ENCODE measurements around the gene SLX1A.
"Not testable (repeated sequence)": the region's sequence is repeated elsewhere in the genome, so short reads cannot be mapped to it uniquely, and the experiment has no call there.

SLX1A gene

DNA sequence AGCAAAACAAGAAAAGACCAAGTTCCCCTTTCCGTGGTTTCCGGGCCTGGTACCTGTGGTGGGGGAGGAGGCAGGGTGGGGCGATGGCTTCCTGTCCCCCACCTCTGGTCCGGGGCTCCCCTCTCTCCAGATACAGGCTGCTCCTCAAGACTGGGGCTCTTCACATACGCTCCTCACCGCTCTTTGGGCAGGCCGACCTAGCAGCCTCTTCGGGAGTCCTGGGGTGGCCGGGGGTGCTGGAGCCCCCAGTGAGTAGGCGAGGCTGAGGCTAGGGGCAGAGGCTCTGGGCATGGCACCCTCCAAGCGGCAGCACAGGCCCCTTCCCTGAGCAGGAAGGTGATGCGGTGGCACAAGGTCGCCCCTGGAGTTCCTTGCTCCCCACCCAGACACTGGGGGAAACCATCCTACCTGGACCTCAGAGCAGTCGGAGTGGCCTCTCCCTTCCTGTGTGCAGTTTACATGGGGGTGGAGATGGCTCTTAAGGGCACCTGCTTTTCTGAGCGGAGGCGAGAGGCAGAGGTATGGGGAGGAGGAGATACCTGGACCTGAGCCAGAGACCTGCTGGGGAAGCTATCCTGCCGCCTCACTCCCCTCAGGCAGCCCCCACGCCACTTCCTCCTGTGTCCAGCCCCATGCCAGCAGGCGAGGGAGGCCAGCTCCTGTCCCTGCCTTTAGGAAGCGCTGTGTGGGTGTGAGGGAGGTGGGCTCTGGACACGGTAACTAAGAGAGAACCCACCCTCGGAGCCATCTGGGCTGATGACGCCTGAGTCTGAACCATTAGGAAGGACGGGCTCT lies 9.4 kb upstream of the SLX1A start:
- DNase-seq (ENCODE audit: low spot score) = no peak

DNA sequence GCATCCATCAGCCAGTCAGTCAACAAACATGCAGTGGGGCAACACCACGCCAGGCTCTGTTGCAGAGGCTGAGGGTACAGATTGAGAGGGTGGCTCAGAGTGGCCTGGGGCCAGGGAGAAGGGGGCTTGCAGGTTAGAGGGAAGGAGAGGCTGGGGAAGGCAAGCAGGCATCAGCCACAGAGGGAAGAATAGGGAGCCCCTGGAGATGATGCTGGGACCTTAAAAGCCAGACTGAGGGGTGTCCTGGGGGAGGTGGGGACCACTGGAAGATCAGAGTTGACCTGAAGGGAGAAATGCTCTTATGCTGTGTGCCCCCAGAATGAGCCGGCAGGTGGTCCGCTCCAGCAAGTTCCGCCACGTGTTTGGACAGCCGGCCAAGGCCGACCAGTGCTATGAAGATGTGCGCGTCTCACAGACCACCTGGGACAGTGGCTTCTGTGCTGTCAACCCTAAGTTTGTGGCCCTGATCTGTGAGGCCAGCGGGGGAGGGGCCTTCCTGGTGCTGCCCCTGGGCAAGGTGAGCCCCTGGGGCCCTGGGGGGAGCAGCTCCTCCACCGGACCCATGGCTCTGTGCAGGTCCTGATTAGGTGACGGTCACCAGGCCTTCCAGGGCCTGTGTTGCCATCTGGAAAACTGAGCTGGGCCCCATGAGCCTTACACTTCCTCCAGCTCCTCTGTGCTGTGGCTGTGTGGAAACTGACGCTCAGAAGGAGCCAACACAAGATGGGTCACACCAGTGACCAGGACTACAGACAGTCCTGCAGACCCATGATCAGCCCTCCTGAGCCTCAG lies 8.6 kb upstream of the SLX1A start:
- no peak for DNase-seq (ENCODE audit: low spot score)

DNA sequence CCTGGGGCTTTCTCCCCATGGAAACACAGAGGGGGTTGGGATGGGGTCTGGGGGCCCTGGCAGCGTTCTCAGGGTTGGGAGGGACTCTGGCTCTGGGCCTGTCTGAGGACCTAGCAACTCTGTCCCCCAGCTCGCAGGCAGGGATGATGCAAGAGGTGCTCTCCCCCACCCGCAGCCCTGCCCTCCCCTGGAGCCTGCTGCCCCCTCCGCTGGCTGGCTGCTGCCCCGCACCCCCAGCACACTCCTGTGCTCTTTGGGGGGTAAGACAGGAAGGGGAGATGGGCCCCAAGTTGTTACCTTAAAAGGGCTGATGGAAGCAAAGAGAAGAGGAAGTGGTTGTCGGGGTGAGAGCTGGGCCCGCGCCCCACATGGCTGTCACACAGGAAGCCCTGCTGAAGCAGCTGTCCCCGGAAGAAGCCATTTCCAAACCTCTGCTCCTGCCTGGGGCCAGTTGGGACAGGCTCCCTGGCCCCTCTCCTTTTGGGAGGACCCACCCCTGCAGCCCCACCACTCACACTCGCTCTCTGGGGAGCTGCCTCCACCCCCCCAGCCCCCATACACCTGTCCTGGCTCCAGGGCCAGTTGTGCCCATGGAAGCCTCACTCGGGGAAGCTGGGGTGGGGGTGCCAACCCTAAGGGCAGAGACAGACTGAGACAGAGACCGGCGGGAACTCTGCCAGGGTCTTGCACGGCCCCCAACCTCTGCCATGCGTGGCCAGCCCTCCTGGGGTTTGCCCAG lies 7.8 kb upstream of the SLX1A start:
- no peak for DNase-seq (ENCODE audit: low spot score)

DNA sequence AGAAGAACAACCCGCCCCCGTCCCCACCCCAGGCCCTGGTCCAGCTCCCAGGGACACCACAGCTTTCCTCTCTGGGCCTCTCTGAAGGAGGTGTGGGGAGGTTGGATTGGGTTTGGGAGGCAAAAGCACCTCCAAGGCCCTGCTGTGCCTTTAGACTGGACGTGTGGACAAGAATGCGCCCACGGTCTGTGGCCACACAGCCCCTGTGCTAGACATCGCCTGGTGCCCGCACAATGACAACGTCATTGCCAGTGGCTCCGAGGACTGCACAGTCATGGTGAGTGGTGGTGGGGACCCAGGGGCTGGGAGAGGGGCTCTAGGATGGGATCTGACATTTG lies 7.3 kb upstream of the SLX1A start:
- no peak for DNase-seq (ENCODE audit: low spot score)

DNA sequence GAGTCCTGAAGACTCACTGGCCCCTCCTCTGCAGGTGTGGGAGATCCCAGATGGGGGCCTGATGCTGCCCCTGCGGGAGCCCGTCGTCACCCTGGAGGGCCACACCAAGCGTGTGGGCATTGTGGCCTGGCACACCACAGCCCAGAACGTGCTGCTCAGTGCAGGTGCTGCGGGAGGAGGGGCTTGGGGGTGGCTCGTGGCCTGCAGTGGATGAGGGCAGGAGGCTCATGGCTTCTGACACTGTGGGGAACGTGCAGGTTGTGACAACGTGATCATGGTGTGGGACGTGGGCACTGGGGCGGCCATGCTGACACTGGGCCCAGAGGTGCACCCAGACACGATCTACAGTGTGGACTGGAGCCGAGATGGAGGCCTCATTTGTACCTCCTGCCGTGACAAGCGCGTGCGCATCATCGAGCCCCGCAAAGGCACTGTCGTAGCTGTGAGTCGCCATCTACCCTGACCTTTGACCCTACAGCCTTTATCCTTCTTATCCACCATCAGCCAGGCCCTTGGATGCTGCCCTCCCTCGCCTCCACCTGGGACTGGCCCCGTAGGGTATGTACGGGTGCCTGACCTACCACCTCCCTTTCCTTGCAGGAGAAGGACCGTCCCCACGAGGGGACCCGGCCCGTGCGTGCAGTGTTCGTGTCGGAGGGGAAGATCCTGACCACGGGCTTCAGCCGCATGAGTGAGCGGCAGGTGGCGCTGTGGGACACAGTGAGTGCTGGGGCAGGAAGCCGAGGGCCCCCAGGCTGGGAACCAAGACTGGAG lies 6.7 kb upstream of the SLX1A start:
- peak; percentile 74 for DNase-seq (ENCODE audit: low spot score)

DNA sequence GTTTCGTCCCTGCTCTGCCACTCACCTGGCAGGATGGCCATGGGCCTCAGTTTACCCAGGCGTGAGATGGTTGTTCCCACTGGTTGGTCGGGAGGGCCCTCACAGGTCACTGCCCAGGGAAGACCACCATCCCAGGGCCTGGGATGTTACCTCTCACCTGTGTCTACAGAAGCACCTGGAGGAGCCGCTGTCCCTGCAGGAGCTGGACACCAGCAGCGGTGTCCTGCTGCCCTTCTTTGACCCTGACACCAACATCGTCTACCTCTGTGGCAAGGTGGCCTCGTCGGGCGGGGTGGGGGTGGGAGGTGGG lies 6.2 kb upstream of the SLX1A start:
- no peak for DNase-seq (ENCODE audit: low spot score)

DNA sequence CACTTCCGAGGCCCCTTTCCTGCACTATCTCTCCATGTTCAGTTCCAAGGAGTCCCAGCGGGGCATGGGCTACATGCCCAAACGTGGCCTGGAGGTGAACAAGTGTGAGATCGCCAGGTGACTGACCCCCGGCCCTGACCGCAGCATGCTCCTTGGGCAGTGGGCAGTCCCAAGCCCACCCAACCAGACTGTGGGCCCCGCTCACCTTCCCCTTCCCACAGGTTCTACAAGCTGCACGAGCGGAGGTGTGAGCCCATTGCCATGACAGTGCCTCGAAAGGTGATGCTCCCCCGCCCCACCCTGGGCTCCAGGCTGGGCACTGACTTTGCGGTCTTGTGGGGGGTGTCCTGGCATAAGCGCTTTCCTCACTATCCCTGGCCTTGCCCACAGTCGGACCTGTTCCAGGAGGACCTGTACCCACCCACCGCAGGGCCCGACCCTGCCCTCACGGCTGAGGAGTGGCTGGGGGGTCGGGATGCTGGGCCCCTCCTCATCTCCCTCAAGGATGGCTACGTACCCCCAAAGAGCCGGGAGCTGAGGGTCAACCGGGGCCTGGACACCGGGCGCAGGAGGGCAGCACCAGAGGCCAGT lies 5.6 kb upstream of the SLX1A start:
- no peak for DNase-seq (ENCODE audit: low spot score)

DNA sequence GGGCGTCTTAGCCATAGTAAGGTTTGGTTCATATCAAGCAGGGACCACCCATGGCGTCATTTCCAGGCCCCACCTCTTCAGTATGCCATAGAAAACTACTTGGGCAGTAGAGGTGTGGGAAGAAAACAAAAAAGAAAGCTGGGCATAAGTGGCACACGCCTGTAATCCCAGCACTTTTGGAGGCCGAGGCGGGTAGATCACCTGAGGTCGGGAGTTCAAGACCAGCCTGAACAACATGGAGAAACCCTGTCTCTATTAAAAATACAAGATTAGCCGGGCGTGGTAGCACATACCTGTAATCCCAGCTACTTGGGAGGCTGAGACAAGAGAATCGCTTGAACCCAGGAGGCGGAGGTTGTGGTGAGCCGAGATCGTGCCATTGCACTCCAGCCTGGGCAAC lies 2.5 kb upstream of the SLX1A start:
- DNase-seq (ENCODE audit: low spot score) = not testable (repeated sequence)

DNA sequence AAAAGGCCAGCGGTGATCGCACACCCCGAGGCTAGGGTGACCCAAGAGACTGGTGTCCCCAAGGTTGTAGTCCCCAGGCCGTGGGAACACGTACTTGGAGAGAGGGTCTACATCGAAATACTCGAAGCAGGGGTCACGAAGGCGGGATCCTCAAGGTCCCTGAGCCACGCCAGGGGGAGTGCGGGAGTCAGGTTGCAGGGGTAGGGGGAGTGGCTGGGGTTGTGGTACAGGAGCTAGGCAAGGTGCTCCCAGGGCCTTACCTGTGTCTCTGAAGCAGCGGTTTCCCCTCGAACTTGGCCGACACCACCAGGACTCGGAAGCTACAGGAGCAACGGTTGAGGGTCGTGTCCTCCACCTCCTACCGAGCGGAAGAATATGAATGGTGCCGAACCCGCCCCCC lies 577 bp upstream of the SLX1A start:
- not testable (repeated sequence) for DNase-seq (ENCODE audit: low spot score)

DNA sequence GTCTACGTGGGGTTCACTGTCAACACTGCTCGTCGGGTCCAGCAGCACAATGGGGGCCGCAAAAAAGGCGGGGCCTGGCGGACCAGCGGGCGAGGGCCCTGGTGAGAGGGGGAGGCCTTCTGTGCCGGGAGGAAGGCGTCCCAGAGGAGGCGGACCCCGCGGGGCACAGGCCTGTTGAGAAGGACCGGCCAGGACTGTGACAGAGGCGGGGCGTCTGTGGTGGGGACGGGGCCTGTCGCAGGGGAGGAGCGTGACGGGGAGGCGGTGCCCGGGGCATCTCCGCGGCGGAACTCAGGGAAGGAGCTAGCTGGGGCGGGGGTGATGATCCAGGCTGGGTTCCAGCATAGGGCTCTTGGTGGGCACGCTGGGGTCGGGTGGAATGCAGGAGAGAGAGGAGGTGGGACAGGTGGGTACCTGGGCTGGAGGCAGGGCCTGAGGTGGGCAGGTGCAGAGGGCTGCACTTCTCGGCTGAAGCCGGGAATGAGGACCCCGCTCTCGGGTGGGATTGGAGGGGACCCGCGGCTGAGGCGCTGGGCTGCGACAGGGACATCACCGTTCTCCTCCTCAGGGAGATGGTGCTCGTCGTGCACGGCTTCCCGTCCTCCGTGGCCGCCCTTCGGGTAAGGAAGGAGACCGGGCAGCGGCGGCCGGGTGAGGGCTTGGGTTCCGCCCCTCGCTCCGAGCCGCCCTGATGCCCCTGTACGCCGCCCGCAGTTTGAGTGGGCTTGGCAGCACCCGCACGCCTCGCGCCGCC lies 674 bp downstream of the SLX1A start:
- DNase-seq (ENCODE audit: low spot score) = not testable (repeated sequence)

DNA sequence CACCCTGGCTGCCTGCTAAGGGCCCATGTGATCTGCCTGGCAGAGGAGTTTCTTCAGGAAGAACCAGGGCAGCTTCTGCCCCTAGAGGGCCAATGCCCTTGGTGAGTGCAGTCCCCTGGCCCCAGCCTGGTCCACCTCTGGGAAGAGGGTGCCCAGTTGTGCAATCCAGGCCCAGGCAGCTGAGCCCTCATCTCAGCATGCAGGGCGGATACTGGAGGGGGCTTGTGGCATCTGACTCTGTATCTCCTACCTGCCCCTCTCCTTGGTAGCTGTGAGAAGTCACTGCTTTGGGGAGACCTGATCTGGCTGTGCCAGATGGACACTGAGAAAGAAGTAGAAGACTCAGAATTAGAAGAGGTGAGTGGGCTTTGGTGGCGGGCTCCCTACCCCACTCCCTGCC lies 3.3 kb downstream of the SLX1A start:
- DNase-seq (ENCODE audit: low spot score) = not testable (repeated sequence)

DNA sequence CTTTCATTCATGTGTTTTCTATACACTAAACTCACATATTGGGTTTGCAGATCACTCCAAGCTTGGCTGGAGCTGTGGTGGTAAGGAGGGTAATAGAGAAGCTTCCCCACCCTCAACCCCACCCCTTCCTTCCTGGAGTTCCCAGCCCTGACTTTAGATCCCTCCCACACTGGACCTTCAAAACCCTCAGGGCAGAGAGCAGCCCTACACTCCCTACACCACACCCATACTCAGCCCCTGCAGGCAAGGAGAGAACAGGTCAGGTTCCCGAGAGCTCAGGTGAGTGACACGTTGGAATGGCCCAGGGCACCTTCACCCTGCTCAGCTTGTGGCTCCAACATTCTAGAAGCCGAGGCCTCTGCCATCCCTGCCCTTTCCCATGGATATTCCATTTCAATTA lies 5.4 kb downstream of the SLX1A start, which contains the start of gene SULT1A3:
Gene SULT1A3 (plus strand): TSS at position 207 of the 400 bp plus-strand sequence. CDS start 1,474 bp downstream, outside the sequence.
- not testable (repeated sequence) for DNase-seq (ENCODE audit: low spot score)

DNA sequence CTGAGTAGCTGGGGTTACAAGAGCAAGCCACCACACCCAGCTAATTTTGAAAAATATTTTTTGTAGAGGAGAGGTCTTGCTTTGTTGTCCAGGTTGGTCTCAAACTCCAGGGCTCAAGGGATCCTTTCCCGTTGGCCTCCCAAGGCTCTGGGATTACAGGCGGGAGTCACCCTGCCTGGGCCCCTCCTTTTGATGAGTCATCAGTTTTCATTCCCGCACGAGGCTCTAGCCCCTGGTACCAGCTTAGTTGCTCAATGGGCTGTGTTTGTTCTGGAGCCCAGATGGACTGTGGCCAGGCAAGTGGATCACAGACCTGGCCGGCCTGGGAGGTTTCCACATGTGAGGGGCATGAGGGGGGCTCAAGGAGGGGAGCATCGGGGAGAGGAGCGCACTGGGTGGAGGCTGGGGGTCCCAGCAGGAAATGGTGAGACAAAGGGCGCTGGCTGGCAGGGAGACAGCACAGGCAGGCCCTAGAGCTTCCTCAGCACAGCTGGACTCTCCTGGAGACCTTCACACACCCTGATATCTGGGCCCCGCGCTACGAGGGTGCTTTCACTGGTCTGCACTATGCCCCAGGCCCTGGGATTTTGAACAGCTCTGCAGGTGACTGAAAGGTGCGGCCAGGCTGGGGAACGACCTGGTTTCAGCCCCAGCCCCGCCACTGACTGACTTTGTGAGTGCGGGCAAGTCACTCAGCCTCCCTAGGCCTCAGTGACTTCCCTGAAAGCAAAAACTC lies 6.1 kb downstream of the SLX1A start:
- DNase-seq (ENCODE audit: low spot score) = not testable (repeated sequence)

DNA sequence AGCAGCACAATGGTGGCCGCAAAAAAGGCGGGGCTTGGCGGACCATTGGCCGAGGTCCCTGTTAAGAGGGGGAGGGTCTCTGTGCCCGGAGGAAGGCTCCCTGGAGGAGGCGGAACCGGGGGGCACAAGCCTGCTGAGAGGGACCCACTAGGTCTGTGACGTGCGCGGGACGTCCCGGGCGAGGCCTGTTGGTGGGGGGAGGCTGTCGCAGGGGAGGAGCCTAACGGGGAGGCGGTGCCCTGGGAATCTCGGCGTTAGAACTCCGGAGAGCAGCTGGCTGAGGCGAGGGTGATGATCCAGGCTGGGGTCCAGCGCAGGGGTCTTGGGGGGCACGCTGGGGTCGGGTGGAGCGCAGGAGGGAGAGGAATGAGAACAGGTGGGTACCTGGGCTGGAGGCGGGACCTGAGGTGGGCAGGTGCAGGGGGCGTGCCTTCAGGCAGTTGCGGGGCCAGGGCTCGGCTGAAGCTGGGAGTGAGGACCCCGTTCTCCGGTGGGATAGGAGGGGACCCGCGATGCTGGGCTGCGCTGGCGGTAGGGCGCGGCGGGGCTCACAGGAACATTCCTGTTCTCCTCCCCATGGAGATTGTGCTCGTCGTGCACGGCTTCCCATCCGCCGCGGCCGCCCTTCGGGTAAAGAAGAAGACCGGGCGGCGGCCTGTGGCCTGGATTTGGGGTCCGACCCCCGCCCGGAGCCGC lies 12.0 kb downstream of the SLX1A start:
- DNase-seq (ENCODE audit: low spot score) = not testable (repeated sequence)

DNA sequence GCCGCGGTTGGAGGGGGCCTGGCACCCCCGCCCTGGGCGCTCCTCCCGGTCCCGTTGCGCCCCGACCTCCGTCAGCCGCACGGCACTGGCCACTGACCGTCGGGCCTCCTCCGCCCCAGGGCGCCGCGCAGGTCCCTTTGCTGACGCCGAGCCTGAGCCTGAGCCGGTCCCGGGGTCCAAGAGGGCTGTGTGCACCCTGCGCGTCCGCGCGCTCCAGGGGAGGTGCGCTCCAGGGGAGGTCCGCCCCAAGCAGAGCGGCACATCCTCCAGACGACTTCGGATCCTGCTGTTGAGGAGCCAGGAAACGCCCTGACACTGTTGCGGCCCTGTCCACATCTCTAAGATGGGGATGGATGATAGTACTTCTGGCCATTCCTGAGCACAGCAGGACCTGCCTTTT lies 12.6 kb downstream of the SLX1A start:
- not testable (repeated sequence) for DNase-seq (ENCODE audit: low spot score)

DNA sequence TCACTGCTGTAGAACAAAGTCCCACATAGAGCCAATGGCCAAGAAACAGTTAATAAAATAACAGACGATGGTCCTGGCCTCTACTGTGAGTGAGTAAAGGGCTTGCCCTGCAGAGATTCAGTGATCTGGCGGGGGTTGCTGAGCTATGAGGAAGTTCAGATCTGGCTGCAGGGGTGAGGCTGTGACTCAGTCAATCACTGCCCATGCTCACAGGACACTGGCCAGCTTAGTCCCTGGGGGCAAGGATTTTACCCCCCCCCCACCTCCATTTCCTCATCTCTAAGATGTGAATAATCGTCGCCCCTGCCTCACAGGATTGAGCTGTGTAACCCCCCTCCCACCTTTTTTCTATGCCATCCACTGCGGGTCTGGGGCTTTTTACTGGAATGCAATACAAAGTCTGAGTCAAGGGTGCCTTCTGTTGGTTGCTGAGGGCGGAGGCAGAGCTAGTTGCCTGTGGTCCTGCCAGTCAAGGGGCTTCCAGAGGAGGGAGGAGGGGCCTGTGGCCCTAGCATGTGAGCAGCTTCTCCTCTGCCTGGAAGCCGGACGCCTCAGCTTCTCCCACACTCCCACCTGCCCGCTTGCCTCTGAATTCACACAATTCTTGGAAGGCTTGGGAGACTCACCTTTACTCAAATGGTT lies 13.5 kb downstream of the SLX1A start:
- not testable (repeated sequence) for DNase-seq (ENCODE audit: low spot score)

DNA sequence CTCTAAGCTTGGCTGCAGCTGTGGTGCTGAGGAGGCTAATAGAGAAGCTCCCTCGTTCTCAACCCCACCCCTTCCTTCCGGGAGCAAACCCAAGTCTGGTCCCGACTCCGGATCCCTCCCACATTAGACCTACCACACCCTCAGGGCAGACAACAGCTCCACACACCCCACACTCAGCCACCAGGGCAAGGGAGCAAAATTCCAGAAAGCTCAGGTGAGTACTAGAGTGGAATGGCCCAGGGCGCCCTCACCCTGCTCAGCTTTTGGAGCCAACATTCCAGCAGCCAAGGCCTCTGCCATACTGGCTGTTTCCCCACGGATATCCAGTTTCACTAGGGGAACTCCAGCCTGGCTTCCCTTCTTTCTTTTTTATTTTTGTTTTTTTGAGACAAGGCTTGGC lies 15.4 kb downstream of the SLX1A start:
- DNase-seq (ENCODE audit: low spot score) = not testable (repeated sequence)

DNA sequence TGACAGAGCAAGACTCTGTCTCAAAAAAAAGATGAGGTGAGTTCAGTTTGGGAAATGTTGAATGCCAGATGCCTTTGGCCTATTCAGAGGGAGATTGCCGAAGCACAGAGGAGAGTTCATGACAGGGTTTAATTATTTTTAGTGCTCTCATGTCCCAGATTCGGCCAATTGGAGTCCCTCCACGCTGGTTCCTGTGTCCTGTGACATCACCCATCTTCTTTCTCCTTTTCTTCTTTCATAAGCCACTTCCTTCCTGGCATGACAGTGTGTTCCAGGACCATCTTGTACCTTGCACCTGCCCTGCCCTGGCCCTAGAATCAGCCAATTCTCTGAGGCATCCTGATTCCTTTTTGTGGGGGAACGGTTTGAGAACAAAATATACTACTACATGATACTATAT lies 17.7 kb downstream of the SLX1A start:
- not testable (repeated sequence) for DNase-seq (ENCODE audit: low spot score)

DNA sequence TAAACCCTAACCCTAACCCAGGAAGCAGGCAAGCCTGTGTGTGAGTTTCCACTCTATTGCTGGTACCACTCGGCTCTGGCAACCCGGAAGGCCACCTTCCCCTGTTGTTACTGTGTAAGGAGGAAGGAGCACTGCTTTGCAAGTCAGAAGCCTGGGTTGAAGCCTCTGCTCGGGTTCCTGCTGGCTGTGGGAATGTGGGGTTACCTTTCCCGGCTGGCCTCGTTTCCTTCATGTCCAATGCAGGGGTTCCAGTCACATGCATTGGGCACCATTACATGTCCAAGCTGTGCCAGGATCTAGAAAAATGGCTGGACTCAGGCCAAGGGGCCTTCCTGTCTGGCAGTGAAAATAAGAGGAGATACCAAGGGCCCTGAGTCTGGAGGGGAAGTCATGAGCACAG lies 23.4 kb downstream of the SLX1A start:
- not testable (repeated sequence) for DNase-seq (ENCODE audit: low spot score)
